AML-193 (cell line): ENCODE results near the gene RMDN3.

Experiments
- DNase-seq, 2 experiments: peaks; one replicate each; lab custom pipeline; 2025; lab: John Stamatoyannopoulos, UW

The RMDN3 gene

GRCh38 chr15:40693904-40694687 lies 61.0 kb downstream of the RMDN3 start:
- DNase-seq = no peak

- no peak for DNase-seq
Measured at GRCh38 chr15:40691737-40692136, 63.3 kb downstream of the RMDN3 start.

- no peak for DNase-seq
Measured at GRCh38 chr15:40688932-40689799, 65.9 kb downstream of the RMDN3 start.
